Measurements from ENCODE around the gene MINAR1.

GRCh38 chr15:79440355-79440908 is 8.3 kb downstream of the MINAR1 start:
- TF ChIP-seq CTCF (IDR thresholded peaks at IDR 0.05; ENCODE audit: insufficient read depth, low read length) (no peak), GABPA (IDR thresholded peaks at IDR 0.05; ENCODE audit: low read depth) (no peak), REST (IDR thresholded peaks at IDR 0.05; ENCODE audit: insufficient replicate concordance, low read depth) (no peak)

Data from HL-60 (cell line).